HG02885 (cell line): Measurements from ENCODE around the gene SLC19A2.

Experiments used
- ATAC-seq: cut with Tn5 transposase; IDR thresholded peaks from one replicate; pipeline ENCODE4 v1.9.1; 2021; ENCODE audit warnings: mild to moderate bottlenecking; ENCODE audit not compliant: unreplicated experiment, poor library complexity

Gene SLC19A2

GRCh38 chr1:169485431-169486280, at the start of gene SLC19A2:
TSS of gene SLC19A2 (minus strand) at chr1:169485944. CDS start at chr1:169485766, 178 bp downstream.
- peak; percentile 97 for ATAC-seq

- no peak for ATAC-seq
These were observed 48.9 kb upstream of the SLC19A2 start for GRCh38 chr1:169534653-169535052.

GRCh38 chr1:169533528-169534190, 47.9 kb upstream of the SLC19A2 start:
- peak; percentile 45 for ATAC-seq

GRCh38 chr1:169530448-169530847, 44.7 kb upstream of the SLC19A2 start:
- no peak for ATAC-seq

- no peak for ATAC-seq
These were observed 43.4 kb upstream of the SLC19A2 start for GRCh38 chr1:169529068-169529642.

GRCh38 chr1:169528215-169529067, 42.7 kb upstream of the SLC19A2 start:
- peak; percentile 68 for ATAC-seq

GRCh38 chr1:169527451-169528214, 41.9 kb upstream of the SLC19A2 start:
- no peak for ATAC-seq

- ATAC-seq: no peak
These were observed 41.3 kb upstream of the SLC19A2 start for GRCh38 chr1:169527001-169527400.

- no peak for ATAC-seq
These were observed 40.5 kb upstream of the SLC19A2 start for GRCh38 chr1:169526120-169526832.

- ATAC-seq: no peak
These were observed 39.6 kb upstream of the SLC19A2 start for GRCh38 chr1:169525391-169525790.

- no peak for ATAC-seq
These were observed 38.2 kb upstream of the SLC19A2 start for GRCh38 chr1:169523904-169524303.

GRCh38 chr1:169521226-169521625, 35.5 kb upstream of the SLC19A2 start:
- ATAC-seq: no peak

GRCh38 chr1:169517558-169518186, 31.9 kb upstream of the SLC19A2 start:
- no peak for ATAC-seq

- no peak for ATAC-seq
These were observed 29.9 kb upstream of the SLC19A2 start for GRCh38 chr1:169515641-169516040.

GRCh38 chr1:169514566-169515270, 29.0 kb upstream of the SLC19A2 start:
- no peak for ATAC-seq

GRCh38 chr1:169513208-169513607, 27.5 kb upstream of the SLC19A2 start:
- ATAC-seq: no peak

- ATAC-seq: no peak
These were observed 25.7 kb upstream of the SLC19A2 start for GRCh38 chr1:169511316-169512005.
